IMR-90 (cell line): Measurements from ENCODE around the gene TP53I11. TPM values are rescaled to one million over a fixed set of nuclear protein-coding genes. Genes with fewer than 3 reads are reported as not detected.

Experiments used
- ATAC-seq: fragments of 200-7000 bp; cut with Tn5 transposase; 2 replicates; pipeline ENCODE4 v1.9.1; 2020; ENCODE audit warnings: low read depth, mild to moderate bottlenecking, moderate library complexity
- BruUV-seq: library from RNA; stranded (reverse); fragments of 400-500 nt; replicated peaks from 2 replicates; lab custom pipeline; 2021; lab: Mats Ljungman, UMichigan
- CTCF ChIA-PET: fragments of 300-600 bp; formaldehyde crosslinking; extraction: SDS; loops from one replicate; lab custom pipeline; 2021; ENCODE audit warnings: antibody characterized with exemption; lab: Yijun Ruan, JAX
- POLR2A ChIA-PET: fragments of 300-600 bp; sonication (Branson Sonifier 250); formaldehyde crosslinking; loops from one replicate; lab custom pipeline; 2022; ENCODE audit warnings: antibody characterized with exemption; ENCODE audit not compliant: unreplicated experiment; lab: Charles Lee
- DNase-seq: peaks from one replicate; pipeline ENCODE4 v3.0.0; 2013
- H2AFZ ChIP-seq: replicated peaks from 2 replicates; pipeline ENCODE3; 2013; ENCODE audit warnings: low read length, mild to moderate bottlenecking; ENCODE audit not compliant: poor library complexity
- H2AK5ac ChIP-seq: 2 replicates; pipeline ENCODE4 v1.6.1; 2013; ENCODE audit warnings: low read depth, low read length, inconsistent platforms
- H2AK9ac ChIP-seq: replicated peaks from 2 replicates; pipeline ENCODE3; 2013; ENCODE audit warnings: mild to moderate bottlenecking, low read depth, low read length, moderate library complexity; ENCODE audit not compliant: poor library complexity
- H2BK120ac ChIP-seq: 2 replicates; pipeline ENCODE4 v1.6.1; 2013; ENCODE audit warnings: low read depth, low read length, inconsistent platforms
- H2BK15ac ChIP-seq: 3 replicates; pipeline ENCODE4 v1.6.1; 2013; ENCODE audit warnings: low read depth, low read length, inconsistent platforms
- H2BK20ac ChIP-seq: 2 replicates; pipeline ENCODE4 v1.6.1; 2013; ENCODE audit warnings: low read depth, mild to moderate bottlenecking, inconsistent platforms, low read length, moderate library complexity
- H2BK5ac ChIP-seq: 2 replicates; pipeline ENCODE4 v1.6.1; 2013; ENCODE audit warnings: mild to moderate bottlenecking, low read depth, low read length, inconsistent platforms; ENCODE audit not compliant: poor library complexity, severe bottlenecking
- H3K14ac ChIP-seq: replicated peaks from 2 replicates; pipeline ENCODE4 v1.6.1; 2013; ENCODE audit warnings: low read depth, low read length, inconsistent platforms
- H3K18ac ChIP-seq: 2 replicates; pipeline ENCODE4 v1.6.1; 2013; ENCODE audit warnings: low read depth, low read length, control low read depth
- H3K23ac ChIP-seq: 2 replicates; pipeline ENCODE4 v1.6.1; 2013; ENCODE audit warnings: low read depth, low read length, inconsistent platforms
- H3K27ac ChIP-seq: 2 replicates; pipeline ENCODE4 v1.5.1; 2013; ENCODE audit warnings: mild to moderate bottlenecking, control low read depth, low read length; ENCODE audit not compliant: insufficient read depth
- H3K27me3 ChIP-seq: 2 replicates; pipeline ENCODE4 v1.6.1; 2013; ENCODE audit warnings: low read length; ENCODE audit not compliant: control insufficient read depth, insufficient read depth
- H3K36me3 ChIP-seq: 2 replicates; pipeline ENCODE4 v1.6.1; 2013; ENCODE audit warnings: low read length, mixed read lengths; ENCODE audit not compliant: control insufficient read depth, insufficient read depth
- H3K4ac ChIP-seq: 2 replicates; pipeline ENCODE4 v1.6.1; 2013; ENCODE audit warnings: low read depth, low read length, inconsistent platforms
- H3K4me1 ChIP-seq: 2 replicates; pipeline ENCODE4 v1.6.1; 2013; ENCODE audit warnings: low read length, mixed read lengths; ENCODE audit not compliant: control insufficient read depth, insufficient read depth
- H3K4me2 ChIP-seq: 2 replicates; pipeline ENCODE4 v1.6.1; 2013; ENCODE audit warnings: low read depth, mild to moderate bottlenecking, control low read depth, low read length, moderate library complexity
- H3K4me3 ChIP-seq: 2 replicates; pipeline ENCODE4 v1.5.1; 2013; ENCODE audit warnings: low read depth, mild to moderate bottlenecking, control low read depth, low read length, moderate library complexity; ENCODE audit not compliant: insufficient read depth
- H3K56ac ChIP-seq: 2 replicates; pipeline ENCODE4 v1.6.1; 2013; ENCODE audit warnings: low read length, inconsistent platforms; ENCODE audit not compliant: insufficient read depth; ENCODE audit errors: extremely low read depth
- H3K79me1 ChIP-seq, 2 experiments: 2 replicates each; pipeline ENCODE4 v1.6.1; 2013; ENCODE audit warnings: low read length in 2 of 2, inconsistent platforms in 1 of 2, low read depth in 1 of 2
- H3K9ac ChIP-seq: 2 replicates; pipeline ENCODE4 v1.6.1; 2013; ENCODE audit warnings: low read depth, low read length, control low read depth
- H3K9me1 ChIP-seq: 2 replicates; pipeline ENCODE4 v1.6.1; 2013; ENCODE audit warnings: low read length, inconsistent platforms; ENCODE audit not compliant: insufficient read depth
- H3K9me3 ChIP-seq: 2 replicates; pipeline ENCODE4 v1.6.1; 2013; ENCODE audit warnings: low read length; ENCODE audit not compliant: control insufficient read depth, insufficient read depth
- H4K20me1 ChIP-seq: 2 replicates; pipeline ENCODE4 v1.6.1; 2013; ENCODE audit warnings: low read length, inconsistent platforms; ENCODE audit not compliant: insufficient read depth
- H4K5ac ChIP-seq: 2 replicates; pipeline ENCODE4 v1.6.1; 2013; ENCODE audit warnings: mild to moderate bottlenecking, low read depth, low read length, control low read depth
- H4K8ac ChIP-seq, 2 experiments: 2 replicates each; pipeline ENCODE4 v1.6.1; 2013; ENCODE audit warnings: low read depth in 2 of 2, low read length in 2 of 2, control low read depth in 1 of 2, inconsistent platforms in 1 of 2
- H4K91ac ChIP-seq: 2 replicates; pipeline ENCODE4 v1.6.1; 2013; ENCODE audit warnings: low read depth, low read length, inconsistent platforms; ENCODE audit not compliant: insufficient read depth
- BHLHE40 ChIP-seq: fragments of 150-350 bp; IDR thresholded peaks from 2 replicates; pipeline ENCODE4 v1.6.1; 2016; ENCODE audit warnings: mild to moderate bottlenecking, low read depth, low read length
- ELK1 ChIP-seq: fragments of 150-350 bp; IDR thresholded peaks from 2 replicates; pipeline ENCODE4 v1.6.1; 2016; ENCODE audit warnings: low read depth, mild to moderate bottlenecking, low read length, moderate library complexity, borderline replicate concordance
- FOS ChIP-seq: fragments of 150-350 bp; IDR thresholded peaks from 2 replicates; pipeline ENCODE4 v1.6.1; 2016; ENCODE audit warnings: low read depth, low read length
- POLR2A ChIP-seq: IDR thresholded peaks from 2 replicates; pipeline ENCODE4 v1.6.1; 2012; ENCODE audit warnings: mild to moderate bottlenecking, low read depth, low read length
- RCOR1 ChIP-seq: IDR thresholded peaks from 2 replicates; pipeline ENCODE4 v1.6.1; 2012; ENCODE audit warnings: mild to moderate bottlenecking, low read length, improper control_type of control experiment; ENCODE audit not compliant: insufficient replicate concordance
- RFX5 ChIP-seq: IDR thresholded peaks from 2 replicates; pipeline ENCODE4 v1.8.0; 2012; ENCODE audit warnings: low read depth, mild to moderate bottlenecking, low read length, moderate library complexity
- WGBS, 2 experiments: methylation state at CpG; one replicate each; pipeline versions ENCODE4 v1.1.5 to v1.1.7; 2013; ENCODE audit warnings: missing lambda C conversion rate in 2 of 2; ENCODE audit not compliant: insufficient read length in 1 of 2; ENCODE audit errors: extremely low coverage in 2 of 2; 5-methylcytosine and 5-hydroxymethylcytosine counted together
- dilution Hi-C: fragments of 300-500 bp; cut with HindIII; formaldehyde crosslinking; loops from one replicate; pipeline ENCODE4 v1.14.3; 2018; ENCODE audit warnings: low sequenced_read_pairs; ENCODE audit not compliant: unreplicated experiment
- in situ Hi-C: fragments of 300-500 bp; cut with MboI; formaldehyde crosslinking; loops from 3 replicates; pipeline ENCODE4 v1.14.3; 2019; ENCODE audit warnings: low sequenced_read_pairs, inconsistent platforms, mixed read lengths
- intact Hi-C: fragments of 100-400 bp; cut with micrococcal nuclease; formaldehyde crosslinking; loops from 2 replicates; pipeline ENCODE4 v1.10.0; 2022
- polyA plus RNA-seq, 3 experiments: library from polyadenylated mRNA; depleted of rRNA; stranded (reverse); fragments of >200 nt; gene quantifications; 2 replicates each; pipeline ENCODE4 v1.2.3, GENCODE V29; 2012; ENCODE audit warnings: low replicate concordance in 1 of 3
- total RNA-seq: library from RNA; depleted of rRNA; stranded (reverse); fragments of >200 nt; gene quantifications from 2 replicates; pipeline ENCODE4 v1.2.3, GENCODE V29; 2012

Gene TP53I11
- total and polyA plus RNA-seq, 2 of the 4 experiments (the other 2 are of a cell fraction) = 3.9 to 22.0 TPM

GRCh38 chr11:44982496-44983062, 31.9 kb upstream of the TP53I11 start:
- in situ Hi-C loops = no loop called here
- CTCF ChIA-PET = interaction anchor here (0.6 to 1.4 kb wide), 2 partner anchors 34 to 46 kb away, joined by 3 read pairs; no protein-coding TSS in a partner anchor
- POLR2A ChIA-PET = no interaction called here
- DNase-seq = no peak
- BruUV-seq = no TSS peak
- H3K18ac ChIP-seq = no peak overlapping the region
- H2BK120ac ChIP-seq = no peak overlapping the region
- H2AFZ ChIP-seq = no peak overlapping the region
- H2BK5ac ChIP-seq = no peak overlapping the region
- H3K27me3 ChIP-seq = peaks cover 28% of the 10 kb centered on the region; the same call in 1 of the 2 replicates
- no peak overlapping the region for H2BK20ac ChIP-seq
- WGBS, 2 experiments = 75% methylated on average over 4 of the region's 8 CpGs; no CpG with 5 or more reads in 1 of the 2 experiments
- H3K14ac ChIP-seq = no peak overlapping the region
- H3K9me3 ChIP-seq = peaks cover 3% of the 10 kb centered on the region; the same call in 1 of the 2 replicates
- H2AK5ac ChIP-seq = no peak overlapping the region
- H4K8ac ChIP-seq = no peak overlapping the region
- ATAC-seq = no peak
- TF ChIP-seq RFX5 = no peak
- no peak for TF ChIP-seq BHLHE40
- no peak for TF ChIP-seq POLR2A
- no peak for TF ChIP-seq ELK1
- no peak for TF ChIP-seq RCOR1
- no peak for TF ChIP-seq FOS
- H4K5ac ChIP-seq = no peak overlapping the region
- H3K56ac ChIP-seq = no peak overlapping the region
- H2BK15ac ChIP-seq = no peak overlapping the region
- H4K20me1 ChIP-seq = no peaks in the 10 kb centered on the region
- H2AK9ac ChIP-seq = no peak overlapping the region
- H3K4me3 ChIP-seq = no peak overlapping the region
- dilution Hi-C loops = no loop called here
- no peak overlapping the region for H3K27ac ChIP-seq
- no peak overlapping the region for H3K4me2 ChIP-seq
- H3K79me1 ChIP-seq = no peaks in the 10 kb centered on the region
- H3K9ac ChIP-seq = no peak overlapping the region
- peaks cover 3% of the 10 kb centered on the region for H3K4me1 ChIP-seq
- H4K91ac ChIP-seq = no peak overlapping the region
- no peaks in the 10 kb centered on the region for H3K36me3 ChIP-seq
- intact Hi-C loops = no loop called here
- H3K4ac ChIP-seq = no peak overlapping the region
- H3K9me1 ChIP-seq = no peaks in the 10 kb centered on the region; the same call in 1 of the 2 replicates
- H3K23ac ChIP-seq = no peak overlapping the region
